Naive B cell (primary cell): ENCODE results near the gene FKBP5. TPM values are rescaled to one million over a fixed set of nuclear protein-coding genes. Genes with fewer than 3 reads are reported as not detected.

Experiments used
- ATAC-seq, 2 donors: fragments of 150-1000 bp; cut with Tn5 transposase; 2 replicates each; pipeline ENCODE4 v1.10.0; 2021; ENCODE audit warnings: low read depth in 2 of 2, mild to moderate bottlenecking in 2 of 2, moderate library complexity in 2 of 2
- DNase-seq: peaks from one replicate; pipeline ENCODE4 v3.0.0; 2022
- H3K27ac Mint-ChIP-seq, 6 donors: one replicate each; pipeline ENCODE4 v1.8.0; 2020 to 2022; ENCODE audit warnings: mild to moderate bottlenecking in 6 of 6, mixed read lengths in 6 of 6, moderate library complexity in 5 of 6, inconsistent platforms in 2 of 6
- H3K27me3 Mint-ChIP-seq, 3 donors: one replicate each; pipeline ENCODE4 v1.8.0; 2021 to 2022; ENCODE audit warnings: mixed read lengths in 3 of 3, mild to moderate bottlenecking in 1 of 3
- H3K36me3 Mint-ChIP-seq, 2 donors: one replicate each; pipeline ENCODE4 v1.8.0; 2020 to 2022; ENCODE audit warnings: mixed read lengths in 2 of 2, inconsistent platforms in 1 of 2, mild to moderate bottlenecking in 1 of 2
- H3K4me1 Mint-ChIP-seq, 3 donors: one replicate each; pipeline ENCODE4 v1.8.0; 2020 to 2022; ENCODE audit warnings: mixed read lengths in 3 of 3, inconsistent platforms in 1 of 3, mild to moderate bottlenecking in 1 of 3, moderate library complexity in 1 of 3
- H3K4me3 Mint-ChIP-seq, 8 donors: one replicate each; pipeline ENCODE4 v1.8.0; 2020 to 2022; ENCODE audit warnings: mild to moderate bottlenecking in 8 of 8, mixed read lengths in 8 of 8, moderate library complexity in 8 of 8, inconsistent platforms in 2 of 8
- H3K9me3 Mint-ChIP-seq, 7 donors: one replicate each; pipeline ENCODE4 v1.8.0; 2020 to 2022; ENCODE audit warnings: mixed read lengths in 7 of 7, mild to moderate bottlenecking in 5 of 7, inconsistent platforms in 2 of 7, moderate library complexity in 1 of 7
- polyA plus RNA-seq, 6 donors: library from polyadenylated mRNA; unstranded; fragments of 300-500 nt; fragmentation: Illumina TruSeq; gene quantifications; one replicate each; pipeline ENCODE4 v1.2.3, GENCODE V29; 2021; ENCODE audit warnings: low read depth in 6 of 6

Gene FKBP5
- polyA plus RNA-seq, 6 donors from 2014 or later: 6.7 to 80.8 (median 15.1) TPM

- Mint-ChIP-seq H3K27ac (peak overlapping the region; percentile 85 to 98 (median 95)), H3K27me3 (peaks cover 0 to 4% (median 0%) of the 10 kb centered on the region in 3 donors)
Observed at GRCh38 chr6:35719404-35719829, 30.7 kb upstream of the FKBP5 start.

GRCh38 chr6:35718911-35719381 is 30.2 kb upstream of the FKBP5 start:
- DNase-seq (no peak), ATAC-seq (no peak)
- peaks cover 51 to 60% (median 58%) of the 10 kb centered on the region in 3 donors for H3K4me1 Mint-ChIP-seq
- no peaks in the 10 kb centered on the region for H3K36me3 Mint-ChIP-seq
- peaks cover 0 to 4% (median 0%) of the 10 kb centered on the region in 3 donors for H3K27me3 Mint-ChIP-seq
- no peaks in the 10 kb centered on the region for H3K9me3 Mint-ChIP-seq
- peak overlapping the region; percentile 74 to 98 (median 94) for H3K27ac Mint-ChIP-seq
- peak overlapping the region in 5 of 8 donors; percentile 80 to 93 (median 87) for H3K4me3 Mint-ChIP-seq

More at GRCh38 chr6:35719404-35719829, 30.7 kb upstream of the FKBP5 start:
- Mint-ChIP-seq H3K36me3 (no peaks in the 10 kb centered on the region), H3K9me3 (no peaks in the 10 kb centered on the region), H3K4me1 (peaks cover 51 to 60% (median 59%) of the 10 kb centered on the region in 3 donors), H3K4me3 (peak overlapping the region in 7 of 8 donors; percentile 70 to 93 (median 84))
- no peak for DNase-seq
- peak; percentile 35 to 41 for ATAC-seq

GRCh38 chr6:35718375-35718736 is 29.6 kb upstream of the FKBP5 start:
- ATAC-seq: no peak
- H3K4me1 Mint-ChIP-seq: peaks cover 51 to 60% (median 56%) of the 10 kb centered on the region in 3 donors
- peaks cover 0 to 2% (median 0%) of the 10 kb centered on the region in 3 donors for H3K27me3 Mint-ChIP-seq
- peak overlapping the region in 3 of 8 donors; percentile 23 to 87 (median 70) for H3K4me3 Mint-ChIP-seq
- DNase-seq: no peak
- no peaks in the 10 kb centered on the region for H3K9me3 Mint-ChIP-seq
- H3K27ac Mint-ChIP-seq: peak overlapping the region in 5 of 6 donors; percentile 13 to 97 (median 89)
- H3K36me3 Mint-ChIP-seq: no peaks in the 10 kb centered on the region

GRCh38 chr6:35717449-35718374 is 29.0 kb upstream of the FKBP5 start:
- H3K27ac Mint-ChIP-seq: peak overlapping the region in 5 of 6 donors; percentile 13 to 97 (median 89)
- DNase-seq (no peak), ATAC-seq (no peak)
- no peaks in the 10 kb centered on the region for H3K36me3 Mint-ChIP-seq
- H3K4me1 Mint-ChIP-seq: peaks cover 51 to 58% (median 55%) of the 10 kb centered on the region in 3 donors
- no peaks in the 10 kb centered on the region for H3K27me3 Mint-ChIP-seq
- H3K9me3 Mint-ChIP-seq: no peaks in the 10 kb centered on the region
- H3K4me3 Mint-ChIP-seq: peak overlapping the region in 3 of 8 donors; percentile 5 to 46 (median 23)

- Mint-ChIP-seq H3K36me3 (no peaks in the 10 kb centered on the region), H3K27me3 (no peaks in the 10 kb centered on the region), H3K27ac (peak overlapping the region in 2 of 6 donors; percentile 35 to 87), H3K4me1 (peaks cover 43 to 49% (median 46%) of the 10 kb centered on the region in 3 donors), H3K9me3 (no peaks in the 10 kb centered on the region), H3K4me3 (peak overlapping the region in 1 of 8 donors; percentile 45)
- no peak for ATAC-seq
- DNase-seq: no peak
Observed at GRCh38 chr6:35716798-35717197, 28.1 kb upstream of the FKBP5 start.

- ATAC-seq: no peak
- DNase-seq: no peak
Observed at GRCh38 chr6:35713006-35713767, 24.5 kb upstream of the FKBP5 start.

GRCh38 chr6:35711731-35712130 is 23.0 kb upstream of the FKBP5 start:
- Mint-ChIP-seq H3K27ac (no peak overlapping the region), H3K9me3 (peaks cover 0 to 2% (median 0%) of the 10 kb centered on the region in 7 donors), H3K4me3 (no peak overlapping the region), H3K4me1 (peaks cover 0 to 5% (median 4%) of the 10 kb centered on the region in 3 donors), H3K36me3 (no peaks in the 10 kb centered on the region), H3K27me3 (peaks cover 0 to 8% (median 0%) of the 10 kb centered on the region in 3 donors)
- ATAC-seq (no peak), DNase-seq (no peak)

More at GRCh38 chr6:35713006-35713767, 24.5 kb upstream of the FKBP5 start:
- Mint-ChIP-seq H3K27ac (peak overlapping the region in 2 of 6 donors; percentile 36 to 59), H3K36me3 (no peaks in the 10 kb centered on the region), H3K4me3 (no peak overlapping the region), H3K27me3 (peaks cover 0 to 8% (median 0%) of the 10 kb centered on the region in 3 donors), H3K9me3 (peaks cover 0 to 2% (median 0%) of the 10 kb centered on the region in 7 donors), H3K4me1 (peaks cover 12 to 19% (median 16%) of the 10 kb centered on the region in 3 donors)

- Mint-ChIP-seq H3K9me3 (peaks cover 0 to 2% (median 0%) of the 10 kb centered on the region in 7 donors), H3K4me3 (no peak overlapping the region), H3K36me3 (no peaks in the 10 kb centered on the region), H3K4me1 (no peaks in the 10 kb centered on the region), H3K27me3 (peaks cover 0 to 8% (median 0%) of the 10 kb centered on the region in 3 donors), H3K27ac (peak overlapping the region in 1 of 6 donors; percentile 10)
- ATAC-seq (no peak), DNase-seq (no peak)
Observed at GRCh38 chr6:35710241-35710847, 21.6 kb upstream of the FKBP5 start.

GRCh38 chr6:35708585-35708984 is 19.9 kb upstream of the FKBP5 start:
- Mint-ChIP-seq H3K4me3 (no peak overlapping the region), H3K36me3 (no peaks in the 10 kb centered on the region), H3K27me3 (peaks cover 0 to 8% (median 0%) of the 10 kb centered on the region in 3 donors), H3K4me1 (no peaks in the 10 kb centered on the region), H3K27ac (no peak overlapping the region), H3K9me3 (peaks cover 0 to 6% (median 0%) of the 10 kb centered on the region in 7 donors)
- ATAC-seq: no peak
- no peak for DNase-seq

GRCh38 chr6:35707714-35708407 is 19.1 kb upstream of the FKBP5 start:
- H3K4me1 Mint-ChIP-seq: no peaks in the 10 kb centered on the region
- ATAC-seq (no peak), DNase-seq (no peak)
- peaks cover 0 to 8% (median 0%) of the 10 kb centered on the region in 3 donors for H3K27me3 Mint-ChIP-seq
- no peaks in the 10 kb centered on the region for H3K36me3 Mint-ChIP-seq
- H3K4me3 Mint-ChIP-seq: no peak overlapping the region
- H3K9me3 Mint-ChIP-seq: peaks cover 0 to 8% (median 0%) of the 10 kb centered on the region in 7 donors
- H3K27ac Mint-ChIP-seq: no peak overlapping the region

- H3K27me3 Mint-ChIP-seq: peaks cover 0 to 8% (median 0%) of the 10 kb centered on the region in 3 donors
- no peak for DNase-seq
- no peak overlapping the region for H3K27ac Mint-ChIP-seq
- no peaks in the 10 kb centered on the region for H3K36me3 Mint-ChIP-seq
- ATAC-seq: no peak
- peaks cover 0 to 8% (median 0%) of the 10 kb centered on the region in 7 donors for H3K9me3 Mint-ChIP-seq
- H3K4me3 Mint-ChIP-seq: no peak overlapping the region
- H3K4me1 Mint-ChIP-seq: no peaks in the 10 kb centered on the region
Observed at GRCh38 chr6:35706468-35706867, 17.8 kb upstream of the FKBP5 start.

GRCh38 chr6:35703554-35703953 is 14.8 kb upstream of the FKBP5 start:
- DNase-seq: no peak
- no peak for ATAC-seq
- Mint-ChIP-seq H3K9me3 (peaks cover 0 to 8% (median 0%) of the 10 kb centered on the region in 7 donors), H3K36me3 (no peaks in the 10 kb centered on the region), H3K27me3 (no peaks in the 10 kb centered on the region), H3K4me3 (no peak overlapping the region), H3K4me1 (no peaks in the 10 kb centered on the region), H3K27ac (peak overlapping the region in 1 of 6 donors; percentile 11)
